GM12878 (cell line): ENCODE measurements around the gene ENAH. TPM values are rescaled to one million over a fixed set of nuclear protein-coding genes. Genes with fewer than 3 reads are reported as not detected.

Source experiments
- ATAC-seq: fragments of 200-7000 bp; cut with Tn5 transposase; 3 replicates; pipeline ENCODE4 v1.9.1; 2020; ENCODE audit warnings: mild to moderate bottlenecking, moderate library complexity
- BruUV-seq: library from RNA; stranded (reverse); fragments of 400-500 nt; replicated peaks from 2 replicates; lab custom pipeline; 2021; lab: Mats Ljungman, UMichigan
- CTCF ChIA-PET: fragments of 300-600 bp; sonication (Branson Sonifier 250); formaldehyde crosslinking; extraction: SDS; loops from one replicate; lab custom pipeline; 2021; ENCODE audit warnings: inconsistent platforms; lab: Yijun Ruan, JAX
- POLR2A ChIA-PET: fragments of 350-600 bp; formaldehyde crosslinking; extraction: SDS; loops from one replicate; lab custom pipeline; 2021; ENCODE audit warnings: inconsistent platforms; lab: Charles Lee
- RAD21 ChIA-PET: fragments of 300-600 bp; sonication (Branson Sonifier 250); formaldehyde crosslinking; loops from one replicate; lab custom pipeline; 2023; ENCODE audit warnings: antibody characterized with exemption; ENCODE audit not compliant: unreplicated experiment; lab: Charles Lee
- SMC1A ChIA-PET: fragments of 300-600 bp; sonication (Branson Sonifier 250); formaldehyde crosslinking; loops from one replicate; lab custom pipeline; 2023; ENCODE audit not compliant: unreplicated experiment, uncharacterized antibody; lab: Charles Lee
- DNase-seq: peaks from one replicate; pipeline ENCODE4 v3.0.0-alpha.2; 2011; ENCODE audit warnings: low read depth, low spot score
- FAIRE-seq: peaks from 3 replicates; lab custom pipeline; 2011; peaks lifted over from hg19 to GRCh38; lab: Jason Lieb, UNC
- H2AFZ ChIP-seq: 2 replicates; pipeline ENCODE4 v1.6.0; 2011; ENCODE audit warnings: low read depth, low read length, control low read depth; ENCODE audit not compliant: control insufficient read depth
- H3K27ac ChIP-seq: 2 replicates; pipeline ENCODE4 v1.5.1; 2011; ENCODE audit warnings: control low read depth; ENCODE audit not compliant: control insufficient read depth, insufficient read depth
- H3K27me3 ChIP-seq, 2 experiments: replicated peaks in 1 of 2; 2 replicates each; pipeline versions ENCODE4 v1.6.0 to v1.6.1; 2011; ENCODE audit warnings: low read length in 1 of 2; ENCODE audit not compliant: control insufficient read depth in 2 of 2, insufficient read depth in 2 of 2
- H3K36me3 ChIP-seq, 2 experiments: 2 replicates each; pipeline ENCODE4 v1.5.1; 2011; ENCODE audit warnings: low read length in 1 of 2; ENCODE audit not compliant: control insufficient read depth in 2 of 2, insufficient read depth in 2 of 2
- H3K4me1 ChIP-seq: 2 replicates; pipeline ENCODE4 v1.6.1; 2011; ENCODE audit warnings: mild to moderate bottlenecking, low read length, moderate library complexity, mixed read lengths; ENCODE audit not compliant: control insufficient read depth, insufficient read depth
- H3K4me2 ChIP-seq: 2 replicates; pipeline ENCODE4 v1.6.0; 2011; ENCODE audit warnings: control low read depth; ENCODE audit not compliant: control insufficient read depth, insufficient read depth
- H3K4me3 ChIP-seq: fragments of 200-600 bp; sonication (generic); 2 replicates; pipeline ENCODE4 v1.5.1; 2016
- H3K79me2 ChIP-seq: 2 replicates; pipeline ENCODE4 v1.6.0; 2011; ENCODE audit warnings: low read length; ENCODE audit not compliant: control insufficient read depth, insufficient read depth
- H3K9ac ChIP-seq: 2 replicates; pipeline ENCODE4 v1.8.0; 2011; ENCODE audit warnings: low read length, control low read depth, mixed read lengths; ENCODE audit not compliant: control insufficient read depth, insufficient read depth
- H3K9me3 ChIP-seq: replicated peaks from 3 replicates; pipeline ENCODE4 v1.5.1; 2011; ENCODE audit warnings: mild to moderate bottlenecking, low read length; ENCODE audit not compliant: control insufficient read depth, insufficient read depth
- H4K20me1 ChIP-seq: 2 replicates; pipeline ENCODE4 v1.6.0; 2011; ENCODE audit not compliant: control insufficient read depth, insufficient read depth
- ATF7 ChIP-seq: fragments of 450-650 bp; IDR thresholded peaks from 2 replicates; pipeline ENCODE4 v1.6.1; 2016; ENCODE audit warnings: low read depth, mild to moderate bottlenecking
- CBFB ChIP-seq: IDR thresholded peaks from 2 replicates; pipeline ENCODE4 v1.6.1; 2016; ENCODE audit warnings: antibody characterized with exemption, low read depth
- CBX3 ChIP-seq: fragments of 200-600 bp; sonication (generic); IDR thresholded peaks from 2 replicates; pipeline ENCODE4 v1.6.1; 2016; ENCODE audit warnings: low read depth, borderline replicate concordance
- CEBPZ ChIP-seq: fragments of 150-350 bp; IDR thresholded peaks from 2 replicates; pipeline ENCODE4 v1.6.1; 2016; ENCODE audit warnings: low read depth, low read length
- HDAC6 ChIP-seq: fragments of 200-600 bp; sonication (generic); IDR thresholded peaks from one replicate; pipeline ENCODE4 v1.8.0; 2017; ENCODE audit warnings: antibody characterized with exemption; ENCODE audit not compliant: unreplicated experiment
- MEF2B ChIP-seq: fragments of 450-650 bp; IDR thresholded peaks from 2 replicates; pipeline ENCODE4 v1.6.1; 2018; ENCODE audit warnings: mild to moderate bottlenecking, moderate library complexity; ENCODE audit not compliant: partially characterized antibody, poor library complexity, severe bottlenecking
- MLLT1 ChIP-seq: fragments of 450-650 bp; IDR thresholded peaks from 2 replicates; pipeline ENCODE4 v1.6.1; 2016; ENCODE audit warnings: mild to moderate bottlenecking
- MTA2 ChIP-seq: fragments of 450-650 bp; IDR thresholded peaks from 2 replicates; pipeline ENCODE4 v1.6.1; 2016; ENCODE audit warnings: low read depth, mild to moderate bottlenecking, moderate library complexity
- MYB ChIP-seq: fragments of 150-350 bp; IDR thresholded peaks from 2 replicates; pipeline ENCODE4 v1.6.1; 2014; ENCODE audit warnings: mild to moderate bottlenecking, low read depth, low read length, borderline replicate concordance
- NR2C2 ChIP-seq: IDR thresholded peaks from 2 replicates; pipeline ENCODE4 v1.6.1; 2011; ENCODE audit warnings: borderline replicate concordance, low read depth; ENCODE audit not compliant: control insufficient read depth, insufficient read length
- PAX5 ChIP-seq: IDR thresholded peaks from 2 replicates; pipeline ENCODE4 v1.6.1; 2011; ENCODE audit warnings: low read depth, low read length, borderline replicate concordance
- POLR2A ChIP-seq: IDR thresholded peaks from 2 replicates; pipeline ENCODE4 v1.6.1; 2011; ENCODE audit warnings: low read depth, mild to moderate bottlenecking, low read length
- RAD51 ChIP-seq: fragments of 450-650 bp; IDR thresholded peaks from 2 replicates; pipeline ENCODE4 v1.6.1; 2016; ENCODE audit warnings: moderate library complexity, mild to moderate bottlenecking, inconsistent platforms
- RB1 ChIP-seq: fragments of 450-650 bp; formaldehyde crosslinking; IDR thresholded peaks from 2 replicates; pipeline ENCODE4 v1.6.1; 2017; ENCODE audit warnings: mild to moderate bottlenecking, borderline replicate concordance
- RBBP5 ChIP-seq: fragments of 200-600 bp; sonication (generic); conservative IDR thresholded peaks from 2 replicates; pipeline ENCODE4 v1.6.1; 2016
- SREBF2 ChIP-seq: IDR thresholded peaks from 2 replicates; pipeline ENCODE4 v1.6.1; 2012; ENCODE audit warnings: mild to moderate bottlenecking, low read length
- SUZ12 ChIP-seq: fragments of 200-600 bp; sonication (generic); IDR thresholded peaks from one replicate; pipeline ENCODE4 v1.6.1; 2018; ENCODE audit warnings: antibody characterized with exemption, mild to moderate bottlenecking; ENCODE audit not compliant: unreplicated experiment
- TCF12 ChIP-seq: IDR thresholded peaks from 2 replicates; pipeline ENCODE4 v1.6.1; 2011; ENCODE audit warnings: low read depth, mild to moderate bottlenecking, low read length
- ZNF207 ChIP-seq: fragments of 450-650 bp; IDR thresholded peaks from 2 replicates; pipeline ENCODE4 v1.6.1; 2014; ENCODE audit warnings: antibody characterized with exemption, mild to moderate bottlenecking, borderline replicate concordance
- WGBS: methylation state at CpG from one replicate; pipeline ENCODE4 v1.1.6; 2016; ENCODE audit warnings: low lambda C conversion rate; ENCODE audit not compliant: insufficient replicate concordance, insufficient coverage; ENCODE audit errors: missing lambda C conversion rate; 5-methylcytosine and 5-hydroxymethylcytosine counted together
- in situ Hi-C: fragments of 300-500 bp; cut with MboI; formaldehyde crosslinking; loops from 9 replicates; pipeline ENCODE4 v1.14.3; 2018; ENCODE audit warnings: mixed read lengths
- intact Hi-C: fragments of 100-400 bp; cut with micrococcal nuclease; formaldehyde crosslinking; loops from one replicate; pipeline ENCODE4 v1.14.2; 2022; ENCODE audit not compliant: unreplicated experiment
- polyA plus RNA-seq, 11 experiments: library from polyadenylated mRNA; depleted of rRNA in 4 of 11; unstranded in 6 of 11; stranded (reverse) in 5 of 11; fragments of >200 nt; fragmentation: Nextera tagmentation in 4 of 11; fragmentation: Illumina TruSeq in 1 of 11; extraction: Ambion mirVana in 4 of 11; extraction: Trizol in 1 of 11; gene quantifications; 1 replicate in 1 of 11; 2 replicates in 10 of 11; pipeline versions ENCODE4 v1.2.1 to v1.2.3, GENCODE V29; 2011 to 2016; ENCODE audit warnings: inconsistent platforms in 2 of 11, missing spikeins in 2 of 11, low read depth in 1 of 11
- total RNA-seq, 4 experiments: library from RNA; depleted of rRNA in 3 of 4; stranded (reverse); fragments of >200 nt in 3 of 4; fragmentation: Illumina TruSeq in 1 of 4; extraction: Trizol in 1 of 4; gene quantifications; 2 replicates each; pipeline versions ENCODE4 v1.2.1 to v1.2.3, GENCODE V29; 2013 to 2021

ENAH gene
- total and polyA plus RNA-seq, 10 of the 15 experiments (the other 5 are each of a cell fraction or from before 2014, with no cell fraction given), result under 0.01 to 0.62 (median 0.06) TPM; not detected in 5

DNA sequence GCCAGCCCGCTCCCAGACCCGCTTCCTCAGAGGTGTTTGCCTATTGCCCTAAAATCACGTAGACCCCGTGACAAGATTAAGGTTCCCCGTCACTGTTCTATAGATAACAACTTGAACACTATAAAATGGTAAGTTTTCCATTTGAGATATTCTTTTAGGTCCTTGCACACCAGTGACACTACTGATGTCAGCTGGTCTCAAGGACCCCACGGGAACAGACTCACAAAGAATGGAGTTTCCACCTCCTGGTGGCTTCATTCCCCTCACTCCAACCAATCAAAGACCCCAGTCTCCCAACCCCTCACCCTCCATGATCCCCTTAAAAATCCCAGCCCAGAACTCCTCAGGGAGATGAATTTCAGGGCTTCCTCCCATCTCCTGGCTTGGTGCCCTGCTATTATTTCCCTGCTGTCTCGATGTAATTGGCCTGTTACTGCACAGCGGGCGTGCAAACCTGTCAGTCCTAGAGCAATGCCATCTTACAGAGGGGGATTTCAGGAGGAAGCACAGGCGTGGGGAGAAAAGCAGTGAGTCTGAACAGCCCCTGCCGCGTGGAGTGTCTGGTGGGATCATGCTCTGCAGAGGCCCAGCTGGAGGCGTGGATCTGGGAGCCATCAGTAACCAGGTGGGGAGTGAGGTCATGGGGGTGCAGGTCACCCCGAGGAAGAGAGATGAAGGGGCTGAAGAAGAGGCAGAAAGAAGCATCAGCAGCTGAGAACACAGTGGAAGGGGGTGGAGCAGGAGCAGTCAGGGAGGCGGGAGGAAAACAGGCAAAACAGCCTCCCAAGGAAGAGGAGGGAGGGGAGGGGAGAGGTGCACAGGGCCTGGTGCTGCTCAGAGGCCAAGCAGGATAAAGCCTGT, 190.0 kb downstream of the ENAH start (continued):
- TF ChIP-seq MLLT1 (no peak), SREBF2 (no peak), CEBPZ (no peak), ATF7 (no peak), RAD51 (no peak), CBX3 (no peak)

- H3K4me1 ChIP-seq, result peaks cover 4% of the 10 kb centered on the region; the same call in 1 of the 2 replicates
- no TSS peak for BruUV-seq
- H3K27ac ChIP-seq, result no peak overlapping the region
- H3K27me3 ChIP-seq, result no peaks in the 10 kb centered on the region
- TF ChIP-seq CBFB (no peak), MYB (no peak), SUZ12 (no peak), RBBP5 (no peak), NR2C2 (no peak), RAD51 (no peak), RB1 (no peak), PAX5 (no peak), POLR2A (no peak), TCF12 (no peak), SREBF2 (no peak), MTA2 (no peak), MEF2B (no peak), HDAC6 (no peak), ZNF207 (no peak)
- ChIA-PET SMC1A (no interaction called here), RAD21 (no interaction called here), POLR2A (no interaction called here), CTCF (interaction anchor here (0.6 kb wide), 1 partner anchor 393 kb away, joined by 3 read pairs; no protein-coding TSS in a partner anchor)
- H3K4me3 ChIP-seq, result no peak overlapping the region
- ATAC-seq, result no peak
- DNase-seq, result no peak
- FAIRE-seq, result no peak
- no peaks in the 10 kb centered on the region for H4K20me1 ChIP-seq
- no peak overlapping the region for H3K9ac ChIP-seq
- no peak overlapping the region for H3K4me2 ChIP-seq
- H3K79me2 ChIP-seq, result no peaks in the 10 kb centered on the region
- H3K9me3 ChIP-seq, result no peaks in the 10 kb centered on the region
- intact Hi-C loops (no loop called here), in situ Hi-C loops (no loop called here)
- H3K36me3 ChIP-seq, result no peaks in the 10 kb centered on the region
- H2AFZ ChIP-seq, result no peak overlapping the region
- 43% methylated on average over 5 of the region's 5 CpGs for WGBS
These were observed 190.6 kb downstream of the ENAH start for GRCh38 chr1:225462429-225462713.
